ENCODE data around the gene RCOR3. TPM values are rescaled to one million over a fixed set of nuclear protein-coding genes. Genes with fewer than 3 reads are reported as not detected.
"Not testable (repeated sequence)": the region's sequence is repeated elsewhere in the genome, so short reads cannot be mapped to it uniquely, and the experiment has no call there.

The RCOR3 gene
- total RNA-seq, 1 donor from 2014 or later = 53.0 TPM

- peak; percentile 61 for ATAC-seq
- intact Hi-C loops (cut with micrococcal nuclease) = no loop called here
- DNase-seq = peak; percentile 88
Observed at GRCh38 chr1:211258310-211258755, 833 bp upstream of the RCOR3 start.

DNA sequence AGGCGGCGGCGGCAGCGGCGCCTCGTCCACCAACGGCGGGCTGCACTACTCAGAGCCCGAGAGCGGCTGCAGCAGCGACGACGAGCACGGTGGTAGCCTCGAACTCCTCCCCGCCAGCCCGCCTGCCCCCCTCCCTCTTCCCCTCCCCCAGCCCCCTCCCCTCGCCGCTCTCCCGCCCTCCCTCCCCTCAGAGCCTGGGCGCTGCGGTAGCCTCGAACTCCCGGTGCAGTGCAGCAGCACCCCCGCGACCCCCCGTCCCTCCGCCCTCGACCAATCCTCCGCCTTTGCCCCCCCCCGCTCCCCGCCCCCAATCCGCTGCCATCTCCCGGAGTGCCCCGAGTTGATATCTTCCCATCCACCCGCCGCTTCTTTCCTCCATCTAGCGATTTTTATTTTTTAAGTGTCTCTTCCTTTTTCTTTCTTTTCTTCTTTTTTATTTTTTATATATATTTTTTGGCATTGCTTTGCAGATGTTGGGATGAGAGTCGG, 516 bp downstream of the RCOR3 start:
- peak; percentile 75 for DNase-seq
- ATAC-seq = peak; percentile 37
- intact Hi-C loops (cut with micrococcal nuclease) = no loop called here

- peak; percentile 54 for ATAC-seq
- intact Hi-C loops (cut with micrococcal nuclease) = no loop called here
- peak; percentile 90 for DNase-seq
Observed at GRCh38 chr1:211260141-211261107, 1.3 kb downstream of the RCOR3 start.

DNA sequence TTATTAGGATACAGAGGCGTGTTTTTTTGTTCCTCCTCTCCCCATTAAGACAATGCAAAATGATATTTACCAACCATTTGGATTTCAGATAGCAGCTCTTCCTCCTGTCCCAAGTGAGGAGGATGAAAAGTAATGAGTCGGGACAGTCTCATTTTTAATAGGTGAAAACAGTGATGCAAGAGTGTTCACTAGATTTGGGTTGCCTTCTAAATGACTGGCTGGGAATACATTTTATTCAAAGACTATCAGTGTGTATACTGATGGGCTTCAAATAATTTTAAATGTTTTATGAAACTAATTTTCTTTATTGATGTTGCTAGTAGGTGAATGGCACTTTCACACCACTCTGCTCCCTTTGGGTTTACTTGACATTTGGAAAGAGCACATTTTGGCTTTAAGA, 2.1 kb downstream of the RCOR3 start:
- ATAC-seq (no peak), DNase-seq (no peak)
- intact Hi-C loops (cut with micrococcal nuclease) = no loop called here

- ATAC-seq; intact Hi-C loops (cut with micrococcal nuclease); DNase-seq: not testable (repeated sequence)
Observed at GRCh38 chr1:211263022-211263421, 3.9 kb downstream of the RCOR3 start.

GRCh38 chr1:211267204-211267857, 8.2 kb downstream of the RCOR3 start:
- DNase-seq (no peak), ATAC-seq (no peak)
- intact Hi-C loops (cut with micrococcal nuclease) = no loop called here

GRCh38 chr1:211279340-211279739, 20.2 kb downstream of the RCOR3 start:
- ATAC-seq (no peak), DNase-seq (no peak)
- intact Hi-C loops (cut with micrococcal nuclease) = no loop called here

GRCh38 chr1:211280910-211281309, 21.7 kb downstream of the RCOR3 start:
- DNase-seq (no peak), ATAC-seq (no peak)
- intact Hi-C loops (cut with micrococcal nuclease) = no loop called here

DNA sequence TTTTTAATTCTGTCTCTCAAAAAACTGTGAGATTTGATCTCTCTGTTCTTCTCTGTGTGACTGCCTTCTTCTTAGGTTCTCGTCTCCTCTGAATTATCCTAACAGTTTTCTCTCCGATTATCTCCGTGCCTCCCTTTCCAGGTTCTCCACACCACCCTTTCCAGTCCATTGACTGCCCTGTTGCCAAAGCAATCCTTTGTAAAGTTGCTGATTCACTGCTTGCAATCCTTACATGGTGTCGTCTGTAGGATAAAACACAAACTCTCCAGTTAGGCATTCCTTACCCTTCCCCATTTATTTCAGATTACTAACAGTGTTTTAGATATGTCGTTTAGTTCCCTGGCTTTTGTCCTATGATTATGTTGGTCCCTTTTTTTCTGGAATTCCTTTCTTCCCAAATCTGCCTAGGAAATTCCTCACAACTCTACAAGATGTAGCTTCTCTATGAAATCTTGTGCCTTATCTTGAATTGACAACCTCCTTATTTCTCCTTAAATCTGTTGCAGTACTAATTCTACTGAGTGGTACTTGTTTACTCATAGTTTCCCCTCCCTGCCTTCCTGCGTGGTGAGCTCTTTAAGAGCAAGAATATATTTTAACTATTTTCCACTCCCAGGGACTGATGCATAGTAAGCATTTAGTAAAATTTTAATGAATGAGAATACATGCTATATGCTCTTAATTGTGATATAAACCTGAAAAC, 22.3 kb downstream of the RCOR3 start:
- intact Hi-C loops (cut with micrococcal nuclease) = no loop called here
- ATAC-seq (peak; percentile 45), DNase-seq (no peak)

- ATAC-seq = no peak
- intact Hi-C loops (cut with micrococcal nuclease) = no loop called here
- DNase-seq = no peak
Observed at GRCh38 chr1:211282023-211282373, 22.8 kb downstream of the RCOR3 start.

DNA sequence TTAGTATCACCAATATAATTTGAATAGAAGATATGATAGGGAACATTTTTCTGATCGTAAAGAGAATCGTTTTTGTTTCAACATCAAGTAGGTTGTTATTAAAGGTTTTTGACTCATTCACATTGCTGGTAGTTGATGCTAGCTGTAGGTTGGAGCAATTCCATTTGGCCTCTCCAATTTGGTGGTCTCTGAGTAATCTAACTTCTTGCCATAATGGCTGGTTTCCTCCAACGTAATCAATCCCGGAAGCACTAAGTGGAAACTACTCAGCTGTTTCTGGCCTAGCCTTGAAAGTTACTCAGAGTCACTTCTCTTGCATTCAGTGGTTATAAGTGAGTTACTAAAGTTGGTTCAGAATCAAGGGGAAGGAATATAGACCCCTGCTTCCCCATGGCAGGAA, 26.0 kb downstream of the RCOR3 start:
- intact Hi-C loops (cut with micrococcal nuclease) = no loop called here
- DNase-seq (no peak), ATAC-seq (no peak)

DNA sequence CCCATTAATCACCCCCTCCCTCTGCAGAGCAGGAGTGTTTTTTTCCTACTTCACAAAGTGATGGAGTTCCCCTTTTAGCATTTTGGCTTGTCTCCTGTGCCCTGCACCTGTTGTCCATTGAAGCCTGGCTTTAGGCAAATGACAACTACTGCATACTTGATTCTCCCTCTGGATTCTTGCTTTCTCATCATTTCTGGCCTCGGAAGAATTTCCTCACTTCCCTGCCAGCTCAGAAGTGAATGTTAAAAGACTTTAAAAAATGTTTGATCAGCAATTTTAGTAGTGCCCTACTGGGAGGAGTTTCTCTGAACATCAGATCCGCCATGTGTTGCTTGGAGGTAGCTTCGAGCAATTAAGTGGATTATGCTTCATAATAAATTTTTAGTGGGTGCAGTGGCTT, 28.1 kb downstream of the RCOR3 start:
- DNase-seq (no peak), ATAC-seq (peak; percentile 25)
- intact Hi-C loops (cut with micrococcal nuclease) = no loop called here

GRCh38 chr1:211292411-211292810, 33.2 kb downstream of the RCOR3 start:
- intact Hi-C loops (cut with micrococcal nuclease) = no loop called here
- DNase-seq (no peak), ATAC-seq (no peak)

DNA sequence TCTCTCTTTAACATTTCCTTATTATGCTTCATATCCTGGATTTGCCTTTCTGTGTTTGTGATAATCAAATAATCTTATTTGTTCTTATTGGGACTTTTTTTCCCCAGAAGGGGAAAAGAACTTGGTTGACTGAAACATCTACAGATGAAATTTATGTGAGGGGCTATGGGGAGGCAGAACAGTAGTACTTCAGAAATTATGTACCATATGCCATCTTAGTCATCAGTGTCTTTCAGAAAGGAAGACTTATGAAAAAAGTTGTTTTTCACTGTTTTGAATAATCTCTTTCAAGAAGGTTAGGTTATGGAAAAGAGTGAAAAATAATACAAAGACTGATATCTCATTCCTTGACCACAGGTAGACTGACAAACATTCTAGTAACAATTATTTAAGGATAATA, 37.2 kb downstream of the RCOR3 start:
- intact Hi-C loops (cut with micrococcal nuclease) = no loop called here
- DNase-seq = no peak
- no peak for ATAC-seq

DNA sequence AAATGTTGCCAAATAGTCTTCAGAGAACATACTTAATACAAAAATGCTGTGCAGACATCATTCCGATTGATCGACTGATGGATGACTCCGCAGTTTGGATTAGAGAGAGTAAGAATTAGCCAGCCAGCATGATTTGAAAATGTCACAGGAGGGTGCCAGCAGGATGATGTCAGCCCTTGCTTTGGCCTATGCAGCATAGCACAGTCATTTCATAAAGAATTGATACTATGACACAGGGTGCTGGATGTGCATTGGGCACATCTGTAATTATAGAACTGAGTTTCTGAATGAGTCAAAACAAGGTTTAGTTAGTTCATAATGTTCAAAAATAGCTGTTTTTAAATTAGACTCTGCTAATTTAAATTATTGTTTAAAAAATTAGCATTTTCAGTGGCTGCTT, 45.9 kb downstream of the RCOR3 start:
- peak; percentile 83 for ATAC-seq
- intact Hi-C loops (cut with micrococcal nuclease) = no loop called here
- DNase-seq = no peak

DNA sequence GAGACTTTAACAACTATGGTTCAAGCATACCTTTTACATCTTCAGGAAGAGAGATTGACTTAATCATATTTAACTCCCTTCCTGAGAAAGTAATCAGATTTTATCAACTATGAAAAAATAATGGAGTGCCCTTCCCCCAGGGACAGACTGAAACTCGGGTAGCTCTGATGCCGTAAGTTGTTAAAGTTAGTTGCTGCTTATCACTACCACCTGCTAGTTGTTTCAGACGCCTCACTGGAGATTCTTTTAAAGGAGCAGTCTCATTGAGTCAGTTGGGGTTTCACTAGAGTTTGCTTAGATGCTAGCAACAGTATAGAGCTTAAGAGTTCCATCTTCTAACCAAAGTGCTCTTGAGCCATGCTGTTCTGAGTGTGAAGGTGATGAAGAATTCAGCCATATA, 50.5 kb downstream of the RCOR3 start:
- DNase-seq (no peak), ATAC-seq (peak; percentile 74)
- intact Hi-C loops (cut with micrococcal nuclease) = no loop called here

DNA sequence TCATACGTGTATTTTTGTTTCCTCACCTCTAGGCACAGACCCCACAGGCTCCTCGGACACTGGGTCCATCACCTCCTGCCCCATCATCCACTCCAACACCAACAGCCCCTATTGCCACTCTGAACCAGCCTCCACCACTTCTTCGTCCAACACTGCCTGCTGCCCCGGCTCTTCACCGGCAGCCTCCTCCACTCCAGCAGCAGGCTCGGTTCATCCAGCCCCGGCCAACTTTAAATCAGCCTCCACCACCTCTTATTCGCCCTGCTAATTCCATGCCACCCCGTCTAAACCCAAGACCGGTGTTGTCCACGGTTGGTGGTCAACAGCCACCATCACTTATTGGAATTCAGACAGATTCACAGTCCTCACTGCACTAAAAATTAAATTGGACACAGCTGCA, 54.2 kb downstream of the RCOR3 start:
- intact Hi-C loops (cut with micrococcal nuclease) = no loop called here
- DNase-seq = no peak
- ATAC-seq = no peak

DNA sequence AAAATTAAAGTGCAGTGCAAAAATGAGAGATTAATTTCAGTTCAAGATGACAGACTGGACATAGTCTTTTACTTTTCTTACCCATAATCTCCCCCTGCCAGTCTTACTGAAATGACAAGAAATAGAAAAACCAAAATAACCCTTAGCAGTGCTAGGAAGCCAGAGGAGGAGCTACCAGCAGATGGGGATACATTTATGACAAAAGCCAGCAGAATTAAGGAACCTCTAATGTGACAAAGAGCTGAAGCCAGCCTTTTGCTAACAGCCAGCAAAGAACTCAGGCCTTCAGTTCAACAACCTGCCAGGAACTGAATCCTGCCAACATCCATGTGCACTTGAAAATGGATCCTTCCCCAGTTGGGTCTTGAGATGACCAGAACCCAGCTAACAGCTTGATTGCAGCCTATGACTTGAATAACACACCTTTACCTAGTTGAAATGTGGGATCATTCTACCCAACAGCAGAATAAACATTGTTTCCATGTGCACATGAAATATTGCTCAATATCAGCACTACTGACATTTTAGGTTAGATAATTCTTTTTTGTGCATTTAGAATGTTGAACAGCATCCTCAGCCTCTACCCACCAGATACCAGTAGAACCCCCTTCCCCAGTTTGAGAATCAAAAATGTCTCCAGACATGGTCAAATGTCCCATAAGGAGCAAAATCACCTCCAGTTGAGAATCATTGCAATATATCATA, 59.6 kb downstream of the RCOR3 start:
- no peak for ATAC-seq
- intact Hi-C loops (cut with micrococcal nuclease) = no loop called here
- no peak for DNase-seq

DNA sequence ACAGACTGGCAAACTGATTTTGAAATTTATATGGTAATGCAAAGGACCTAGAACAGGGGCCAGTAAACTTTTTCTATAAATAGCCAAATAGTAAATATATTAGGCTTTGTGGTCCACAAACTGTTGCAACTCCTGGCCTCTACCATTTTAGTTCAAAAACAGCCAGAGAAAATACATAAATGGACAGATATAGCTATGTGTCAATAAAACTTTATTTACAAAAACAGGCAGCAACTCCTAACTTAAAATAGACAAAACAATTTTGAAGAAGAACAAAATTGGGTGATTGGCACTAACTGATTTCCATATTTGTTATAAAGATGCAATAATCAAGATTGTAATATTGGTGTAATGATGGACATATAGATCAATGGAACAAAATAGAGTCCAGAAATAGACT, 60.7 kb downstream of the RCOR3 start:
- intact Hi-C loops (cut with micrococcal nuclease) = no loop called here
- DNase-seq = no peak
- ATAC-seq = no peak

Measured in left ventricle myocardium superior (tissue), 1 donor.